ENCODE measurements around the gene SERINC5.

SERINC5 gene

DNA sequence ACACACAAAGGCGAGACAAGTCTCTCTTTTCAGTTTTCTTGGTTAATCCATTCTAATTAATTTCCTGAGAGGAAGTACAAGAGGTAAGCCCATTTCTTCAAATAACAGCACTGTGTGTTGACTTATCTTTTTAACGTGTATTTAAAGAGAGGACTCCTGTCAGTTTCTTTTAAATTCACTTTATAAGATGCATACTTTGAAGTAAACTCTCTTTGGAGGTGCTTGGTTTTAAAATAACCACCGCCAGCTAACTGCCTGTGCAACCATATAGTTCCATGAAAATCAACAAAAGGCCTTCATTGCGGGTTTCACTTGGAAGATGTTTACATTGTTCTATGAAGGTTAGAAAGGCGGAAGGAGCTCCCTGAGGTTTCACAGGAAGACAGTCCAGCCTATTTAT, 13.1 kb upstream of the SERINC5 start:
- H3K4me3 ChIP-seq (ENCODE audit: low read depth in 1 of 2, low read length in 1 of 2): no peak overlapping the region
- no peaks in the 10 kb centered on the region for H3K9me3 ChIP-seq
- H3K27ac ChIP-seq: no peak overlapping the region
- peaks cover 14 to 22% of the 10 kb centered on the region in 2 experiments for H3K4me1 ChIP-seq (ENCODE audit: control insufficient read depth in 1 of 2, insufficient read depth in 1 of 2, low read depth in 1 of 2, low read length in 1 of 2)
- TF ChIP-seq, protein P1, sequence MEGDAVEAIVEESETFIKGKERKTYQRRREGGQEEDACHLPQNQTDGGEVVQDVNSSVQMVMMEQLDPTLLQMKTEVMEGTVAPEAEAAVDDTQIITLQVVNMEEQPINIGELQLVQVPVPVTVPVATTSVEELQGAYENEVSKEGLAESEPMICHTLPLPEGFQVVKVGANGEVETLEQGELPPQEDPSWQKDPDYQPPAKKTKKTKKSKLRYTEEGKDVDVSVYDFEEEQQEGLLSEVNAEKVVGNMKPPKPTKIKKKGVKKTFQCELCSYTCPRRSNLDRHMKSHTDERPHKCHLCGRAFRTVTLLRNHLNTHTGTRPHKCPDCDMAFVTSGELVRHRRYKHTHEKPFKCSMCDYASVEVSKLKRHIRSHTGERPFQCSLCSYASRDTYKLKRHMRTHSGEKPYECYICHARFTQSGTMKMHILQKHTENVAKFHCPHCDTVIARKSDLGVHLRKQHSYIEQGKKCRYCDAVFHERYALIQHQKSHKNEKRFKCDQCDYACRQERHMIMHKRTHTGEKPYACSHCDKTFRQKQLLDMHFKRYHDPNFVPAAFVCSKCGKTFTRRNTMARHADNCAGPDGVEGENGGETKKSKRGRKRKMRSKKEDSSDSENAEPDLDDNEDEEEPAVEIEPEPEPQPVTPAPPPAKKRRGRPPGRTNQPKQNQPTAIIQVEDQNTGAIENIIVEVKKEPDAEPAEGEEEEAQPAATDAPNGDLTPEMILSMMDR (IDR thresholded peaks at IDR 0.05): no peak
- no peaks in the 10 kb centered on the region for H3K27me3 ChIP-seq
- no peaks in the 10 kb centered on the region for H3K36me3 ChIP-seq

- Histone ChIP-seq H3K27me3 (no peaks in the 10 kb centered on the region), H3K27ac (no peak overlapping the region), H3K4me1 (ENCODE audit: control insufficient read depth in 1 of 2, insufficient read depth in 1 of 2, low read depth in 1 of 2, low read length in 1 of 2) (peaks cover 17 to 28% of the 10 kb centered on the region in 2 experiments), H3K4me3 (ENCODE audit: low read depth in 1 of 2, low read length in 1 of 2) (no peak overlapping the region), H3K9me3 (no peaks in the 10 kb centered on the region), H3K36me3 (no peaks in the 10 kb centered on the region)
- TF ChIP-seq, protein P1 (IDR thresholded peaks at IDR 0.05): no peak
Measured at GRCh38 chr5:80266566-80266965, 10.7 kb upstream of the SERINC5 start.

DNA sequence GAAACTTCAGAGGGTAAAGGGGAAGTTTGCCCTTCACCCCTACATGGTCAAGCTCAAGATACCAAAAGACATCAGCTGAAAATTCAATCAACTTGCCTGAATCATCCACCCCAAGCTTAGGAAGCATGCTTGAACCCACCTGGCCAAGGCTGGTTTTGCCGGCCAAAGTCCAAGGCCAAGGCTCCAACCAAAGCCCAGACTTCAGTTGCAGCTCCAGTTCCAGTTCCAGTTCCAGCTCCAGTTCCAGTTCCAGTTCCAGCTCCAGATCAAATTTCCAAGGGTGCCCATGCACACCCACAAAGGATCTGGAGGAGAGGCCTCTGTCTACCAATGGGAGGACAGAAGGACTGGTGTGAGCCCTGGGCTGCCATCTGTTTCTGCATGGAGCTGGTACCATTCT, 4.6 kb upstream of the SERINC5 start:
- H3K9me3 ChIP-seq: no peaks in the 10 kb centered on the region
- no peak overlapping the region for H3K4me3 ChIP-seq (ENCODE audit: low read depth in 1 of 2, low read length in 1 of 2)
- no peaks in the 10 kb centered on the region for H3K36me3 ChIP-seq
- no peaks in the 10 kb centered on the region for H3K27me3 ChIP-seq
- TF ChIP-seq, protein P1 (IDR thresholded peaks at IDR 0.05): no peak
- H3K4me1 ChIP-seq (ENCODE audit: control insufficient read depth in 1 of 2, insufficient read depth in 1 of 2, low read depth in 1 of 2, low read length in 1 of 2): peaks cover 26% of the 10 kb centered on the region in 2 experiments
- H3K27ac ChIP-seq: no peak overlapping the region

DNA sequence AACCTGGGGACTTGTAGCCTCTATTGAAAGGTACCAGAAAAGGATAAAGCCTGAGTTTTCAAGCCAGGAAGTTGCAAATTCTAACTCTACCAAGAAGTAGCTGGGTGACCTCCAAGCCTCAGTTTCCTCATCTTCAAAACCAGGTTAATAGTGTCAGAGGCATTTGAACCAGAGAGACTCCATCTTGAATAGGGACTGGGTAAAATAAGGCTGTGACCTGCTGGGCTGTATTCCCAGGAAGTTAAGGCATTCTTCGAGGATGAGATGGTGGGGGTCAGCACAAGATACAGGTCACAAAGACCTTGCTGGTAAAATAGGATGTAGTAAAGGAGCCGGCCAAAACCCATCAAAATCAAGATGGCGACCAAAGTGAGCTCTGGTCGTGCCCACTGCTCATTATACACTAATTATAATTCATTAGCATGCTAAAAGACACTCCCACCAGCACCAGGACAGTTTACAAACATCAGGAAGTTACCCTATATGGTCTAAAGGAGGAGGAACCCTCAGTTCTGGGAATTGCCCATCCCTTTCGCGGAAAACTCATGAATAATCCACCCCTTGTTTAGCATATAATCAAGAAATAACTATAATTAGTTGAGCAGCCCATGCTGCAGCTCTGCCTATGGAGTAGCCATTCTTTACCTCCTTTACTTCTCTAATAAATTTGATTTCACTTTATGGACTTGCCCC, 3.8 kb upstream of the SERINC5 start:
- Histone ChIP-seq H3K36me3 (no peaks in the 10 kb centered on the region), H3K4me3 (ENCODE audit: low read depth in 1 of 2, low read length in 1 of 2) (no peak overlapping the region), H3K27ac (no peak overlapping the region), H3K4me1 (ENCODE audit: control insufficient read depth in 1 of 2, insufficient read depth in 1 of 2, low read depth in 1 of 2, low read length in 1 of 2) (peaks cover 32 to 33% of the 10 kb centered on the region in 2 experiments), H3K27me3 (no peaks in the 10 kb centered on the region), H3K9me3 (no peaks in the 10 kb centered on the region)
- TF ChIP-seq, protein P1 (IDR thresholded peaks at IDR 0.05): no peak

DNA sequence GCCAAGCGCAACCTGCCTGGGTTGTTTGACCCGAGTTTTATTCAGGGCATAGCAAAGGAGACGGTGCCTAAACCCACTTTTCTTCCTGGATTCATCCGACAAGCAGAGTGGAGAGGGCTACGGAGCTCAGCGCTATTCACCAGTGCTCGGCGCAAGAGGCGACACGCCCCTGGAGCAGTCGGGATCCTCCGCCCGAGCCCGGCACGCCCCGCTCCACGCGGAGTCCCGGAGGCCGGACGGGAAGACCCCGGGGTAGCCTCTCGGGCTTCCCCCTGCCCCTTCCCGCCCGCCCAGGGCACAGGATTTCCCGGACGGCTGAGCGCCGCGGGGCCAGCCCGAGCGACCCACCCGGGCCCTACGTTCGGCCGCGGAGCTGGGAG, 427 bp downstream of the SERINC5 start:
- no peaks in the 10 kb centered on the region for H3K36me3 ChIP-seq
- H3K27ac ChIP-seq: peak overlapping the region; percentile 87
- H3K4me3 ChIP-seq (ENCODE audit: low read depth in 1 of 2, low read length in 1 of 2): peak overlapping the region; percentile 82 to 90
- no peaks in the 10 kb centered on the region for H3K27me3 ChIP-seq
- H3K9me3 ChIP-seq: no peaks in the 10 kb centered on the region
- TF ChIP-seq, protein P1 (IDR thresholded peaks at IDR 0.05): no peak
- peaks cover 31 to 39% of the 10 kb centered on the region in 2 experiments for H3K4me1 ChIP-seq (ENCODE audit: control insufficient read depth in 1 of 2, insufficient read depth in 1 of 2, low read depth in 1 of 2, low read length in 1 of 2)
